ENCODE measurements around the gene PRELID2.
"Not testable (repeated sequence)": the region's sequence is repeated elsewhere in the genome, so short reads cannot be mapped to it uniquely, and the experiment has no call there.

- not testable (repeated sequence) for TF ChIP-seq CTCF (conservative IDR thresholded peaks at IDR 0.05; ENCODE audit: low read length); EZH2phosphoT487 (IDR thresholded peaks at IDR 0.05; ENCODE audit: borderline replicate concordance)
Measured at GRCh38 chr5:145836241-145836640, 1.1 kb upstream of the PRELID2 start.
